HG03378 (cell line): Measurements from ENCODE around the gene ATP13A2.

Experiments used
- ATAC-seq: cut with Tn5 transposase; IDR thresholded peaks from one replicate; pipeline ENCODE4 v1.9.1; 2021; ENCODE audit warnings: mild to moderate bottlenecking, moderate library complexity; ENCODE audit not compliant: unreplicated experiment

The ATP13A2 gene, protein sequence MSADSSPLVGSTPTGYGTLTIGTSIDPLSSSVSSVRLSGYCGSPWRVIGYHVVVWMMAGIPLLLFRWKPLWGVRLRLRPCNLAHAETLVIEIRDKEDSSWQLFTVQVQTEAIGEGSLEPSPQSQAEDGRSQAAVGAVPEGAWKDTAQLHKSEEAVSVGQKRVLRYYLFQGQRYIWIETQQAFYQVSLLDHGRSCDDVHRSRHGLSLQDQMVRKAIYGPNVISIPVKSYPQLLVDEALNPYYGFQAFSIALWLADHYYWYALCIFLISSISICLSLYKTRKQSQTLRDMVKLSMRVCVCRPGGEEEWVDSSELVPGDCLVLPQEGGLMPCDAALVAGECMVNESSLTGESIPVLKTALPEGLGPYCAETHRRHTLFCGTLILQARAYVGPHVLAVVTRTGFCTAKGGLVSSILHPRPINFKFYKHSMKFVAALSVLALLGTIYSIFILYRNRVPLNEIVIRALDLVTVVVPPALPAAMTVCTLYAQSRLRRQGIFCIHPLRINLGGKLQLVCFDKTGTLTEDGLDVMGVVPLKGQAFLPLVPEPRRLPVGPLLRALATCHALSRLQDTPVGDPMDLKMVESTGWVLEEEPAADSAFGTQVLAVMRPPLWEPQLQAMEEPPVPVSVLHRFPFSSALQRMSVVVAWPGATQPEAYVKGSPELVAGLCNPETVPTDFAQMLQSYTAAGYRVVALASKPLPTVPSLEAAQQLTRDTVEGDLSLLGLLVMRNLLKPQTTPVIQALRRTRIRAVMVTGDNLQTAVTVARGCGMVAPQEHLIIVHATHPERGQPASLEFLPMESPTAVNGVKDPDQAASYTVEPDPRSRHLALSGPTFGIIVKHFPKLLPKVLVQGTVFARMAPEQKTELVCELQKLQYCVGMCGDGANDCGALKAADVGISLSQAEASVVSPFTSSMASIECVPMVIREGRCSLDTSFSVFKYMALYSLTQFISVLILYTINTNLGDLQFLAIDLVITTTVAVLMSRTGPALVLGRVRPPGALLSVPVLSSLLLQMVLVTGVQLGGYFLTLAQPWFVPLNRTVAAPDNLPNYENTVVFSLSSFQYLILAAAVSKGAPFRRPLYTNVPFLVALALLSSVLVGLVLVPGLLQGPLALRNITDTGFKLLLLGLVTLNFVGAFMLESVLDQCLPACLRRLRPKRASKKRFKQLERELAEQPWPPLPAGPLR

DNA sequence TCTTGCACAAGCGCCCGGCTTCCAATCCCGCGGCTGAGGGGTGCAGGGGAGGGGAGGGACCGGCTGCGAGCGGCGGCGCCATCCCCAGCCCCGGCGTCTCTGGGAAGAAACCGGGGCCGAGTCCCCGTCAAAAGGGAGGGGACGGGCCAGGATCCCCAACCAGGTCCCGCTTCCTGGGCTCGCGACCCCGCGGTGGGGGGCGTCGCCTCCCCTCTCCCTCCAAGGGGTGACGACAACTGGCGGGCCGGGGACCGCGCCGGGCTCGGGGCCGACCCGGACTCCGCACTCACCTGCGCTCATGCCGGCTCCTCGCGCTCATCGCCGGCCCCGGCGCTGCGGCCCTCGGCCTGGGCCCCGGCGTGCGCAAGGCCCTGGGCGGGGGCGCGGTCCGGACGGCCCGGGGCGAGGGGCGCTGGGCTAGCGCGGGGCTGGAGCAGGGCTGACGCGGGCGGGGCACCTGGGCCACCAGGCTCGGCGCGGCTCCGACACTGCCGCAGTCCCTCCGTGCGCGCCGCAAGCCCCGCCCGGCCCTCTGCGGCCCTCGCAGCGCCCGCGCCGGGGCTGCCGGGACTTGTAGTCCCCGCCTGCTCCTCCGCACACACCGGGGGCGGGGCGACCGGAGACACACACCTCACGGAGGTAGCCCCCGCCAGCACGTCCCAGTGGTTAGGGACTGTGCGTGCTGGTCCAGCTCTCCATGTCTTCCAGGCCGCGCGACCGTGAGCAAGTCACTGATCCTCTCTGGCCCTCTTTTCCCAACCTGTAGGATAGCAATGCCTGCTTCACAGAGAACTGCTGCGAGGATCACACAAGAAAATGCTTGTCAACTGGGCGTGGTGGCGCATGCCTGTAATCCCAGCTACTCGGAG lies at the start of gene ATP13A2:
ATP13A2 (minus strand) TSS at position 490 of the 869 bp plus-strand sequence; CDS start at position 300, 190 bp downstream.
- peak; percentile 48 for ATAC-seq

DNA sequence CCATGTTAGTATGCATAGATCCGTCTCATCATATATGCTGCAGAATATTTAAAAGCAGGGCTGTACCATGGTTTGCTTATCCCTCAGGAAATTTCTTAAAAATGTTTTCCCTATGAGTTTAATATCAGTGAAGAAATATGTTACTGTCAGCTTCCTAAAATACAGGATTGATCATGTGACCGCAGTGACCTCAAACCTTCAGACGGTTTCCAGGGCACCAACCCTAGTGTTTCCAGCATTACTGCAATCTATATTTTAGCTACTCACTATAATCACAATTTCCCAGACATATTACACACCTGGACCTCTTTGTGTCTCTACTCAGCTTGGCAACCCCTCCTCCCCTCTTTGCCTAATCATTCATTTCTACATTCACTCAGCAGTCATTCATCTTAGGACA lies 49.8 kb upstream of the ATP13A2 start:
- ATAC-seq, result no peak

DNA sequence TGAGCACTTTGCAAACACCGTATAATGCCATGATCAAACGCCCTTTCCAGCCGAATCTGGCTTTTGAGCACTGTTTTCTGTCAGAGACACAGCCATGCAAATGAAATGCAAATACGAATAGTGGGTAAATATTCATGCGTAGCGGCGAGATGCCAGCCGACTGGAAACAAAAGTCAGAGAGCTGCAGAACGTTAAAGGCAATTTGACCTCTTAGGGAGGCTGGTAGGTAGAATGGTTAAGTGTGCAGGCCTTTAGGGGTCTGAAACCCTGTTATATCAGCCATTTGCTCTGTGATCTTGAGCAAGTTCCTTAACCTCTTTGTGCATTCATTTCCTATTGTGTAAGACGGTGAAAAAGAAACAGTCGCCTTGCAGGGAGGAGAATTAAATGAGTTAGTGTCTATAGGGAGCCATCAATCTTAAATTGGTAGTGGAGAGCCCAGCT lies 48.6 kb upstream of the ATP13A2 start:
- ATAC-seq, result no peak

DNA sequence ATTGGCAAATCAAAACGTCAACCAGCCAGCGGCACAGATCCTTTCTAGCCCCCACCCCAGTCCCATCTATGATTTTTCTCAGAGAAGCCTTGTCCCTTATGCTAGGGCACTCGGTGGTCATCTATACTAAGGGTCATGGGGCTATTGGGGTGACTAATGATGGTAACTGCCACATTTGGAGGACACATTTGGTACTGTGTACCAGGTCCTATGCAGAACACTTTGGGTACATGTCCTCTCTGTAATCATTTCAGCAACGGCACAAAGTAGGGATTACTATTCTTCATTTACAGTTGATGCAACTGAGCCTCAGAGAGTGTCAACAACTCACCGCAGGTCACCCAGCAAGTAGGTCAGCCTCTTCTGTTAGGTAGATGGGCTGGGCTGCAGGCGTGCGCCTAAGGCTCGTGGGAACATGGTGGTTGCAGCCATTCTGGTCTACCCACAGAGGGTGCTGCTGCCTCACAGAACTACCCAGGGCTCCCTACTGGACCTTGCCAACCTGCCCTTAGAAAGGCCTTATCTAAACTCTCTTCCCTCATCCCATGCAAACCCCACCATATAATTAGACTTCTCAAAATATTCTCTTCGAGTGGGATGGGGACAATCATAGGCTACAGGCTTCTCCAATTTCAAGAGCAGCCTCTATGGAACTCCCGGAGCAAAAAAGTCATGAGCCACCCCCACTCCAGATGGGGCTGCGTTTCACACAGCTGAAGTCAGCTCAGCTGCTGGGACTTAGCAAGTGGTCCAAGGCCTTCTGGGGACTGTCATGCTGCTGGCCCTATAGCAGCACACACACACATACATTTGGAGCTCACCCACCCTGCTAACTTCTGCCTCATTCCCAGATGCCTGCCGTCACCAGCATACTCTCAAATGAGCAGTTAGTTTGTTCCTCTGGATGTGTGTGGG lies 47.9 kb upstream of the ATP13A2 start:
- ATAC-seq, result no peak

DNA sequence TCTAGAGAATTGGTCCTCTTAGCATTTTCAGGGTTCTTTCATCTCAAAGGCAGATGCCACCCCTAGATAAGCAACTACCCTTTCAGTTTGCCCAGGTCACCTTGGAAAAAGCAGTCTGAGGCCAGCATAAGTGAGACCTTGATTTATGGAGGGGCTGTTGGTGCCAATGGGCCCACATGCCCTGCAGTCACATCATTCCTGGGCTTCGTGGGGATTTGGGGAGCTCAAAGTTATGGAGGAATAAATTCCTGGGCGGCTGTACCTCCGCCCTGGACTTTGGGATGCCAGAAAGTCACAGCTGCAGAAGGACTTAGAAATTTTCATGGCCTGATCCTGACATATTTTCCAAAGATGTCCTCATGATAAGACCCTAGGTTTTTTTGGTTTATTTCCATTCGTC lies 44.8 kb upstream of the ATP13A2 start:
- no peak for ATAC-seq

DNA sequence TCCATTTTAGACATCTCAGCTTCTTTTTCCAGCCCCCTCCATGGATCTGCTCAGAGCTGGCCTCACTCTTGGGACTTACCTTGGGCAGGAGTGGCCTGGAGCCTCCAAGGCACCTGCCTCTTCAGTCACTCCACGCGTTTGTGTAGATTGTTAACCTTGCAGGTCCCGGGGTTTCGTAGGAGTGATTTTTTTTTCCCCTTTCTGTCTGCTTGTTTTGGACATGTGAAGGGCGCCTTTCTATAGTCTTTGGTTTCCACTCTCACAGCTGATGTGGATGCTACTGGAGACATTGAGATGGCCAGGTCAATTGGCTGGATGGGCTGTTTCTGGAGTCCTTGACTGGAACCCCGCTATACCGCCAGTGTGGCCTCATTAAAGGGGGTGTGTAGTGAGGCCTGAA lies 44.1 kb upstream of the ATP13A2 start:
- no peak for ATAC-seq

DNA sequence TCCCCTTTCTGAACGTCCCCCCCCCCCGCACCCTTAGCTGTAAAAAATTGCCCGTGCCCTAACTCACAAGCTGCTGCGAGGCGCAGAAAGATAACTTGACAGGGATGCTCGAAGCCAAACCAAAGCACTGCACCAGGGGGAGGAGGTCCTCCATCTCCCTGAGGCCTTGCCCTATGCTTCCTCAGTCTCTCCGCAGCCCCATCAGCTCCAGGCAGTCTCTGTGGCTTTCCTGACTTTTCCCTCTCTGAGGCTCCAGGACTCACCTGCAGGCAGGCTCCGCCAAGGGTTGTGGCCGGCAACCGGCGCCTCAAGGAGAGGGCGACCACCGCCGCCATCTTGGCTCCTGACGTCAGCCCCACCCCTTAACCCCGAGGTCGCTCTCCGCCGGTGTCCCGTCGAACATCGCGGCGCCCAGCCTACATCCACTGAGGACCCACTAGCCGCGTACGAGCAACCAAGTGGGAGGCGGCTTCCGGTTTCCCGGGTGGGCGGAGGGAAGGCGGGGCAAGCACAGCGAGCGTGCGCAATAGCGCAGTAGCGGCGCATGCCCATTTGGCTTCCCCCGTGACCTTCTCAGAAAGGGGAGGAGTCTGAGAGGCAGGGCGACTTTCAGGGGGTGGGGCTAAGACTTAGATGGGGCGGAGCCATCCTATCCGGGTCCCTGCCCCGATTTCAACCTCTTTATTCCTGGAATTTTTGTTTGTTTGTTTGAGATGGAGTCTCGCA lies 42.1 kb upstream of the ATP13A2 start, which contains the start of gene SDHB:
SDHB (minus strand) TSS at position 348 of the 726 bp plus-strand sequence; CDS start at position 335, 13 bp downstream.
- ATAC-seq, result peak; percentile 84

DNA sequence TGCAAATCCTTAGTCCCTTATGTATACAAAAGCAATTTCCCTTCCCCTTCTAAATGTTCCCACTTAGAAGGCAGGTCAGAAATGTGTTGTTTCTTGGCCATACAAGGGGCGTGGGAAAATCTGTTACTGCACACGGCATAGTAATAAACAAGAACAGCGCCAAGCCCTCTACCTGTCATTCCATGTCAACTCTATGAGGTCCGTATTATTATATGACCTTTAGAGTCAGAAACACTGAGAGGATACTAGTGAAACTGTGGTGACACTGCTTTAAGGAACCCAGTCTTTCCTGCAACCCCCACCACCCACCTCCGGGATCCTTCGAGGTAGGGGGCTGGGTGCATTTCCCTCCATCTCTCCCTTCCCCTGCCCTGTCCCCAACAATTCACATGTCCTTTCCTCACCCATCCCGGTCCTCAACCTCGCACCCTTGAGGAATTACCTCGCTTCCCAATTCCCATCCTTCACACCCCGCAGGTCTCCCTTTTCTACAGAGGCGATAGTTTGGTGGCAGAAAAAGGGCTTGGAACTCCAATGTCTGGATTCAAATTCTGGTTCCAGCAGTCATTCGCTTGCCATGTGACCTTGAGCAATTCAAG lies 41.5 kb upstream of the ATP13A2 start:
- no peak for ATAC-seq

DNA sequence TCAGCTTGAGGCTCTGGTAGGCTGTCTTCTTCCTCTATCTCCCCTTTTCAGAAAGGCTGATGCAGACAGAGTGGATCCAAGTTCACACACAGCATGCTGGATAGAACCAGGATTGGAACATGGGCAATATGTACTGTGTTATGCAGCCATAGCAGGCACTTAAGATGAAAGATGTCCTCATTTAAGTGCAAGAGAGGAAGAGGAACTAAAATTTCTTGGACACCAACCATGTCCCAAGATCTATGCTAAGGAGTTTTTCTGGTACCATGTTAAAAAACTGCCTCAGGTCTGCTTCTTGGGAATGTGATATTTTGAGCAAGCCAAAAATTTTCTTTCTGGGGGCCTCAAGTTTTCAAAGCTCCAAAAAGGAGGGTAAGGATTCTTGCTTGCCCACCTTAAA lies 40.9 kb upstream of the ATP13A2 start:
- no peak for ATAC-seq

DNA sequence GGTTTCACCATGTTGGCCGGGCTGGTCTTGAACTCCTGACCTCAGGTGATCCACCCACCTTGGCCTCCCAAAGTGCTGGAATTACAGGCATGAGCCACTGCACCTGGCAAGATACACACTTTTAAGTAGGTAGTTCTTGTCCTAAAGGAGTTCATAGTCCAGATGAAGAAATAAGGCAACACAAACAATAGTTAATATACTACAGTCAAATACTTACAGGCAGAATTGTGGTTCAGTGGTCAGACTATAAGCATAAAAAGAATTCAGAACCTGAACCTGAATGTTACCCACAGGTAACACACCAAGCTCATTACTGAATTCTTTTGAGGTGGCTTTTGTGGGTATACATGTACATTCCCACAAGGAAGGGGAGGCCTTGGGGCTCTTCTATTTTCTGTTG lies 40.3 kb upstream of the ATP13A2 start:
- ATAC-seq, result no peak

DNA sequence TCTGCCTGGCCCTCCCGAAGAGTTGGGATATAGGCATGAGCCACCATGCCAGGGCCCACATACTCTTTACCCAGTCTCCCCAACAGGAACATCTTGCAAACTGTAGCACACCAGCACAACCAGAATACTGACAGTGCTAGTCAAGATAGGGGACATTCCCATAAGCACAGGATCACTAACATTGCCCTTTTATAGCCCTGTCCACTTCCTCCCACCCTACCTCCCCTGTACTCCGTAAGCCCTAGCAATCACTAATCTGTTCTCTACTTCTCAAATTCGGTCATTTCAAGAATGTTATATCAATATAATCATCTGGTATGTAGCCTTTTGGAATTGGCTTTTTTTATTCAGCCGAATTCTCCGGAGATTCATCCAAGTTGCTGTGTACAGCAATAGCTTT lies 36.2 kb upstream of the ATP13A2 start:
- ATAC-seq, result no peak

DNA sequence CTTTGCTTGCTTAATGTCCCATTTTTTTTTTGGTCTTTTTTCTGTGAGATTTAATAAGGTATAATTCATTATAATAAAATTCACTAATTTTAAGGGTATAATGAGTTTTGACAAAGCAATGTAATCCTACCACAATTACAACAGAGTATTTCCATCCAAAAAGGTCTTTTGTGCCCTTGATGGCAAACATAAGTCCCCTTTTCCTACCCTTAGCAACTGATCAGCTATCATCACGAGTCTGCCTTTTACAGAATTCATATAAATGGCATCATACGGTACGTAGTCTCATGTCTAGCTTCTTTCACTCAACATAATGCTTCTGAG lies 34.6 kb upstream of the ATP13A2 start:
- ATAC-seq, result no peak

DNA sequence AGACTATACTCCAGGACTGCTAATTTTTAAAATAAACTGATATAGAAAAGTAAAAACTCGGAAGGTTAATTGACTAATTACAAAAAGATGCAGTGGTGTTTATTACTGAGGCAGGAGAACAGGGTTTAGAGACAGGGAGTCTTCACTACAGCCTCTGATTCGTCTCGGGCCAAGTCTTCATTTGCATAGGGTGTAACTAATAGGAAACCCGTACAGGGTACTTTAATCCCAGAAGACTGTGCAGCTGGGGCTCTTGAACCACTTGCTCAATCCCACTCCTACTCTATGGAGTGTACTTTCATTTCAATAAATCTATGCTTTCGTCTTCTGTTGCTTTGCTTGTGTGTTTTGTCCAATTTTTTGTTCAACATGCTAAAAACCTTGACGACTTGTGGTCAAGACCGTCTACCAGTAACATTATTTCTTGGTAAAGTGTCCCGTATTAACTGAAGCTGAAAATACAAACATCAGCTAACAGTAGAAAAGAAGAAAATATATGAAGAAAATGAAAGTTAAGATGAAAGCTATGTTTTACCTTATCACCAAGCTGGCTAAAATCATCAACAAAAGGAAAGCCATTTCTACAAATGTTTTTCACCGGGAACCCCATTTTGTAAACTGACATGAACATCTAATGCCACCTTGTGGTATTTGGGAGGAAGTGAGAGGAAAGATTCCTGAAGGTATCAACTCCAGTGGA lies 34.1 kb upstream of the ATP13A2 start:
- ATAC-seq, result no peak

DNA sequence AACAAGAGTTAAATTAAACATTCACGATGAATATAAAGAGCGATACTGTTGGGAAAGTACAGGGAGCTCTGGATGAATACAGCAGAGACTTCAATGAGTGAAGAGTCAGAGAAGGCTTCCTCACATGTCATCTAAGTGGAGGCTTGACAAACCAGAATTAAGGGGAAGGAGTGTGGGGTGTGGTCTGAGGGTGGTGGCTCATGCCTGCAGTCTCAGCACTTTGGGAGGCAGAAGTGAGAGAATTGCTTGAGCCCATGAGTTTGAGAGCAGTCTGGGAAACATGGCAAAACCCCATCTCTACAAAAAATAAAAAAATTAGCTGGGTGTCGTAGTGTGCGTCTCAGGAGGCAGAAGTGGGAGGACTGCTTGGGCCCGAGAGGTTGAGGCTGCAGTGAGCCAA lies 33.4 kb upstream of the ATP13A2 start:
- no peak for ATAC-seq

DNA sequence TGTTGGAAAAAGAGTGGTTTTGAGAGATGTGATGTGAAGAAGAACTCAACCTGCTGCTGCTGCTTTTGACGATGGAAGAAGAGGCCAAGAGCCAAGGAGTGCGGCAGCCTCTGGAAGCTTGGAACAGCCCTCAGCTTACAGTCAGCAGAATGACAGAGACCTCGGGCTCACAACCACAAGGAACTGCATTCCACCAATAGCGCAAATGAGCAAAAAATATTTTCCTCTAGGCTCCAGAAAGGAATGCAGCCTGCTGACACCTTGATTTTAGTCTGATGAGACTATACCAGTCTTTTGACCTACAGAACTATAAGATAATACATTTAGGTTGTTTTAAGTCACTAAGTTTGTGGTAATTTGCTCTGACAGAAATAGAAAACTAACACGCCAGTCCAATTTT lies 31.9 kb upstream of the ATP13A2 start:
- ATAC-seq, result no peak

DNA sequence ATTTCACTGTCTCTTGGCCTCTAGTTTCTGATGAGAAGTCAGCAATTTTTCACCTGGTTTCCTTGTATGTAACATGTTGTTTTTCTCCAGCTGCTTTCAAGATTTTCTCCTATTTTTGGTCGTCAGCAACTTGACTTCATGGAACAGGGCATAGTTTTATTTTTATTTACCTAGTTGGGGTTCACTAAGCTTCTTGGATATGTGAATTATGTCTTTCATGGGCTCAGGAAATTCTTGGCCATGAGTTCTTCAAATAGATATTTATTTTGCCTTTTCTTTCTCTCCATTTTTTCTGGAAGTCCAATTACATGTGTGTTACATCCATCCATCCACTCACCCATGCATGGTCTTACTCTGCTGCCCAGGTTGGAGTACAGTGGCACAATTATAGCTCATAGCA lies 28.4 kb upstream of the ATP13A2 start:
- no peak for ATAC-seq

DNA sequence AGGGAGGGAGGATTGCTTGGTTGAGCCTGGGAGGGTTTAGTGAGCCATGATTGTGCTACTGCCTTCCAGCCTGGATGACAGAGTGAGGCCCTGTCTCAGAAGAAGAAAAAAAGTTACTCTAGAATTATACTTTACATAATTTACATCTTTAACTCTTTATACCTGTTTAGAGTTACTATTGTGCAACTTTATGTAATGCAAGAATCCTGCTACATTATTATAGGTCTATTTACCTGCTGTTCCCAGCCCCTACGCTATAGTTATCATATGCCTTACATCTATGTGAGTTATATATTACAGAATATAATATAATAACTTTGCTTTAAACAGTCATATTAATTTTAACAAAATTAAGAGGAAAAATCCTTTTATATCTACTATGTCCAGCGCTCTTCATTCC lies 27.8 kb upstream of the ATP13A2 start:
- ATAC-seq, result no peak

DNA sequence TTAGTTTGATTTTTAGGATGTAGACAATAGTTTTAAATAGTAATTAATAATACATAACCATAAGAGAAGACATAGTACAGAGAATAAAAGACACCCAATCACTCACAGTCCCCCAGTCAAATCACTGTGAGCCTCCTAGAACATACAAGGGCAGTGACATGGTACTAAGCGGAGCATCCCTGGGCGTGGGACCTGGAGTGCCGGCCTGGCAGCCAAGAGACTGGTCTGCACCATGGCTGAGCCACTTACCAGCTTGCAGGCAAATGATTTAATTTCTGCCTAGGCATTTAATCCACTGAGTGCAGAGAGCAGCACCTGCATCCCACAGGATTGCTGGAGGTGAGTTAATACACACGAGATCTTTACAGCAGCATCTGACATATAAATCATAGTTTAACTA lies 21.8 kb upstream of the ATP13A2 start:
- no peak for ATAC-seq
